OCI-LY1 (cell line): ENCODE measurements around the gene TAF3.

ENCODE experiments used
- CTCF ChIP-seq: fragments of 200-600 bp; sonication (generic), shearing (Covaris generic); IDR thresholded peaks from 2 replicates; pipeline ENCODE4 v1.5.1; 2017; ENCODE audit warnings: mild to moderate bottlenecking, antibody characterized with exemption, low read length, moderate library complexity, mixed read lengths
- EZH2 ChIP-seq: fragments of 200-600 bp; sonication (generic), shearing (Covaris generic); IDR thresholded peaks from 2 replicates; pipeline ENCODE4 v1.8.0; 2017; ENCODE audit warnings: borderline replicate concordance, mixed run types, mild to moderate bottlenecking, antibody characterized with exemption, low read length, moderate library complexity, mixed read lengths

DNA sequence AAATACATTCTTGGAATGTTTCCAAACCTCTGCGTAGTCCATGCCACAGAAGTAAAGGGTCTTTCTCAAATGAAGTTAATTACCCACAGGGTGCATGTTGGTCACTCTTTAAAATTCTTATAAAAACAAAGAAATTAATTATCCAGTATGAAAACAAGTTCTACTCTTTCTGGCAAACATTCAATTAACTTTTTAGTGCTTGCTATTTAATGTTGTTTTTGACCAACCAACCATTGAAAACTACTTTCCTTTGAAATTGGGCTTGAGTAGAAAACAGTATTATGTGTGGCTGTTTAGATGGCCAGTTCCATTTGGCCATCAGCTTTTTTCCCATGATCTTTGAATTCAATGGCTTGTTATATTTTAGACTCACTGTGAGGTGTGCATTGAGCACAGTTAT is 83.0 kb downstream of the TAF3 start:
- TF ChIP-seq CTCF (no peak), EZH2 (no peak)
